HEK293T (cell line): ENCODE measurements around the gene CFP.

Source experiments
- BHLHE40 ChIP-seq: fragments of 450-650 bp; IDR thresholded peaks from 2 replicates; pipeline ENCODE4 v1.6.1; 2016; ENCODE audit warnings: mild to moderate bottlenecking, moderate library complexity, borderline replicate concordance
- CTBP1 ChIP-seq: fragments of 450-650 bp; IDR thresholded peaks from 2 replicates; pipeline ENCODE4 v1.6.1; 2016; ENCODE audit warnings: borderline replicate concordance
- ELF4 ChIP-seq: fragments of 450-650 bp; IDR thresholded peaks from 2 replicates; pipeline ENCODE4 v1.6.1; 2017; ENCODE audit warnings: antibody characterized with exemption
- FOXA1 ChIP-seq: fragments of 450-650 bp; IDR thresholded peaks from 2 replicates; pipeline ENCODE4 v1.6.1; 2016; ENCODE audit warnings: mild to moderate bottlenecking
- FOXM1 ChIP-seq: fragments of 450-650 bp; IDR thresholded peaks from 2 replicates; pipeline ENCODE4 v1.6.1; 2017; ENCODE audit warnings: mild to moderate bottlenecking, borderline replicate concordance
- LEF1 ChIP-seq: fragments of 450-650 bp; IDR thresholded peaks from 2 replicates; pipeline ENCODE4 v1.6.1; 2017; ENCODE audit warnings: mild to moderate bottlenecking, borderline replicate concordance
- SP1 ChIP-seq: fragments of 450-650 bp; IDR thresholded peaks from 2 replicates; pipeline ENCODE4 v1.6.1; 2017
- SUZ12 ChIP-seq: fragments of 450-650 bp; IDR thresholded peaks from 2 replicates; pipeline ENCODE4 v1.6.1; 2016; ENCODE audit warnings: mild to moderate bottlenecking
- TARDBP ChIP-seq: fragments of 450-650 bp; IDR thresholded peaks from 2 replicates; pipeline ENCODE4 v1.6.1; 2016

DNA sequence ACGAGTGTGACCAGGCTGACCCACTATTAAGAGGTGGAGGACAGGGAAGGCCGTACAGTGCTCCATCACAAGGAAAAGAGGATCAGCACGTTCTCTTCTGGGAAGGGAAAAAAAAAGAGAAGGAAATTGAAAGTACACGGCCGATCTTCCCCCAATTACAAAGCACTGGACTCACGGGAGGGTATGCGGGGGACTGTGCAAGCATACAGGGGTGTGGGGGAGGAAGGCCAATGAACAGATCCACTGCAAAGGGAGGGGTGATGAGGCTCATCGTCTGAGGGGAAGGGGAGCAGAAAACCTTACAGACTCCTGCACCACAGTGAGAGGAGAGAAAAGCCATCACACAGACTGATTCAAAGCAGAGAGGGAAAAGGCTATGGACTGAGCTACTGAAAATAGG, 19.5 kb upstream of the CFP start:
- TF ChIP-seq ELF4 (no peak), CTBP1 (no peak), SP1 (no peak), SUZ12 (no peak), LEF1 (no peak), FOXM1 (no peak), BHLHE40 (no peak), FOXA1 (no peak), TARDBP (no peak)
